ENCODE measurements around the gene PLEKHH1. TPM values are rescaled to one million over a fixed set of nuclear protein-coding genes. Genes with fewer than 3 reads are reported as not detected.

The PLEKHH1 gene
- total RNA-seq, 2 donors from 2014 or later = 2.3 to 5.3 TPM

- no peak overlapping the region for H3K27ac ChIP-seq
- no peaks in the 10 kb centered on the region for H3K9me3 ChIP-seq
- H3K36me3 ChIP-seq = no peaks in the 10 kb centered on the region
- DNase-seq (ENCODE audit: low spot score) = no peak
- TF ChIP-seq CTCF (IDR thresholded peaks at IDR 0.05) = no peak
- H3K4me1 ChIP-seq = peaks cover 0 to 13% of the 10 kb centered on the region in 2 donors
- H3K4me3 ChIP-seq = no peak overlapping the region
- no peaks in the 10 kb centered on the region for H3K27me3 ChIP-seq
These were observed 69.0 kb downstream of the PLEKHH1 start for GRCh38 chr14:67602076-67602475.

DNA sequence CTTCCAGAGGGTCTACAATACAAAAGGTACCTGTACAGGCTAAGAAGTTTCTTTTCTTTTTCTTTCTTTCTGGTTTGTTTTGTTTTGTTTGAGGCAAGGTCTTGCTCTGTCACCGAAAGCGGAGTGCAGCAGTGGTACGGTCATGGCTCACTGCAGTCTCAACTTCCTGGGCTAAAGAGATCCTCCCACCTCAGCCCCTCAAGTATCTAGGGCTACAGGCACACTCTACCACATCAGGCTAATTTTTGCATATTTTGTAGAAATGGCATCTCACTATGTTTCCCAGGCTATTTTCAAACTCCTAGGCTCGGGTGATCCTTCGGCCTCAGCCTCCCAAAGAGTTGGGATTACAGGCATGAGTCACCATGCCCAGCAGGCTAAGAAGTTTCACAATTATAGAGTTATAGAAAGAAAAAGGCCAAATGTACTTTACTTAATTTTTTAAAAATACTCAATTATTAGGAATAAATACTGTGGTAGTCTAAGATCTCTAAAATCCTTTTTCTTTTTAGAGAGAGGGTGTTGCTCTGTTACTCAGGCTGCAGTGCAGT lies 70.0 kb downstream of the PLEKHH1 start:
- peaks cover 0 to 13% of the 10 kb centered on the region in 2 donors for H3K4me1 ChIP-seq
- no peak for TF ChIP-seq CTCF (IDR thresholded peaks at IDR 0.05)

GRCh38 chr14:67607646-67608045 lies 74.6 kb downstream of the PLEKHH1 start:
- no peaks in the 10 kb centered on the region for H3K36me3 ChIP-seq
- no peak overlapping the region for H3K4me3 ChIP-seq
- DNase-seq (ENCODE audit: low spot score) = no peak
- no peaks in the 10 kb centered on the region for H3K27me3 ChIP-seq
- TF ChIP-seq CTCF (IDR thresholded peaks at IDR 0.05) = no peak
- no peaks in the 10 kb centered on the region for H3K4me1 ChIP-seq
- no peaks in the 10 kb centered on the region for H3K9me3 ChIP-seq
- H3K27ac ChIP-seq = no peak overlapping the region

More for the DNA sequence above, 70.0 kb downstream of the PLEKHH1 start:
- DNase-seq (ENCODE audit: low spot score) = no peak
- H3K4me3 ChIP-seq = no peak overlapping the region
- H3K27ac ChIP-seq = no peak overlapping the region
- no peaks in the 10 kb centered on the region for H3K27me3 ChIP-seq
- no peaks in the 10 kb centered on the region for H3K9me3 ChIP-seq
- no peaks in the 10 kb centered on the region for H3K36me3 ChIP-seq

GRCh38 chr14:67609642-67610310 lies 76.7 kb downstream of the PLEKHH1 start:
- no peak for TF ChIP-seq CTCF (IDR thresholded peaks at IDR 0.05)
- Histone ChIP-seq H3K4me3 (no peak overlapping the region), H3K9me3 (no peaks in the 10 kb centered on the region), H3K27me3 (no peaks in the 10 kb centered on the region), H3K4me1 (no peaks in the 10 kb centered on the region), H3K27ac (no peak overlapping the region), H3K36me3 (no peaks in the 10 kb centered on the region)
- DNase-seq (ENCODE audit: low spot score) = no peak

- Histone ChIP-seq H3K4me3 (no peak overlapping the region), H3K9me3 (no peaks in the 10 kb centered on the region), H3K27ac (no peak overlapping the region), H3K27me3 (no peaks in the 10 kb centered on the region), H3K36me3 (no peaks in the 10 kb centered on the region), H3K4me1 (no peaks in the 10 kb centered on the region)
- no peak for DNase-seq (ENCODE audit: low spot score)
- TF ChIP-seq CTCF (IDR thresholded peaks at IDR 0.05) = no peak
These were observed 77.4 kb downstream of the PLEKHH1 start for GRCh38 chr14:67610491-67610890.
